Stimulated activated naive CD8-positive, alpha-beta T cell treated with anti-CD3 and anti-CD28 coated beads, Interleukin-15, amount 100 ng/mL, for 72 hours (primary cell): Measurements from ENCODE around the gene MSLN.
"Not testable (repeated sequence)": the region's sequence is repeated elsewhere in the genome, so short reads cannot be mapped to it uniquely, and the experiment has no call there.

Experiments used
- ATAC-seq: fragments of 150-1000 bp; cut with Tn5 transposase; 2 replicates; pipeline ENCODE4 v1.10.0; 2021; ENCODE audit warnings: mild to moderate bottlenecking, moderate library complexity
- DNase-seq, 2 donors: peaks; one replicate each; pipeline ENCODE4 v3.0.0; 2021 to 2022
- H3K27ac Mint-ChIP-seq, 2 donors: one replicate each; pipeline ENCODE4 v1.8.0; 2022; ENCODE audit warnings: mild to moderate bottlenecking in 2 of 2, mixed read lengths in 2 of 2, moderate library complexity in 2 of 2
- H3K27me3 Mint-ChIP-seq: one replicate; pipeline ENCODE4 v1.8.0; 2022; ENCODE audit warnings: mixed read lengths
- H3K4me1 Mint-ChIP-seq: one replicate; pipeline ENCODE4 v1.8.0; 2022; ENCODE audit warnings: mild to moderate bottlenecking, mixed read lengths
- H3K4me3 Mint-ChIP-seq, 2 donors: one replicate each; pipeline ENCODE4 v1.8.0; 2022; ENCODE audit warnings: mild to moderate bottlenecking in 2 of 2, mixed read lengths in 2 of 2, moderate library complexity in 1 of 2
- H3K9me3 Mint-ChIP-seq, 2 donors: one replicate each; pipeline ENCODE4 v1.8.0; 2022; ENCODE audit warnings: mixed read lengths in 2 of 2

MSLN gene

DNA sequence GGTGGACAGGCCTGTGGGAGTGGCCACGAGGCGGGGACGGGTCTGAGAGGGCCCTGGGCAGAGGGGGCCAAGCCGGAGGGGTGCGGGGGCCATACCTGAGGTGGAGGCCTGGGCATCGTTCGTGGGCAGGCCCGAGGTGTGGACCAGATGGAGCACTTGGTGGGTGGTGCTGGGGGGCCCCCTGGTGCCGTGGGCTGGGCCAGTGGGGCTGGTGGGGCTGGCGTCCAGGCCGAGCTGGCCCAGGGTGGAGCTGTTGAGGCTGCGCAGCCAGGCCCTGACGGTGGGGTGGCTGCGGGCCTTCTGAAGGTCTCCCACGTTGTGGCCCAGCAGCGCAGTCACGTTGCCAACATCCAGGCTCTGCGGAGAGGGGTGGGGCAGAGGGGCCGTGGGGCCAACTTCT is 9.4 kb downstream of the MSLN start:
- DNase-seq (no peak), ATAC-seq (peak; percentile 3)
- no peak overlapping the region for H3K4me3 Mint-ChIP-seq
- H3K27me3 Mint-ChIP-seq: no peaks in the 10 kb centered on the region
- no peaks in the 10 kb centered on the region for H3K9me3 Mint-ChIP-seq
- H3K4me1 Mint-ChIP-seq: no peaks in the 10 kb centered on the region
- no peak overlapping the region for H3K27ac Mint-ChIP-seq

- Mint-ChIP-seq H3K27ac (no peak overlapping the region), H3K4me1 (no peaks in the 10 kb centered on the region), H3K27me3 (no peaks in the 10 kb centered on the region), H3K9me3 (no peaks in the 10 kb centered on the region), H3K4me3 (no peak overlapping the region)
- peak; percentile 24 for ATAC-seq
- no peak for DNase-seq
These were observed 9.9 kb downstream of the MSLN start for GRCh38 chr16:770411-770810.

GRCh38 chr16:772959-773358 is 12.4 kb downstream of the MSLN start:
- no peak for ATAC-seq
- DNase-seq: no peak
- Mint-ChIP-seq H3K4me3 (no peak overlapping the region), H3K27me3 (peaks cover 6% of the 10 kb centered on the region), H3K9me3 (no peaks in the 10 kb centered on the region), H3K4me1 (peaks cover 5% of the 10 kb centered on the region), H3K27ac (no peak overlapping the region)

GRCh38 chr16:774086-775001 is 13.8 kb downstream of the MSLN start:
- Mint-ChIP-seq H3K27me3 (peaks cover 9% of the 10 kb centered on the region), H3K4me3 (no peak overlapping the region), H3K4me1 (peaks cover 6% of the 10 kb centered on the region), H3K9me3 (no peaks in the 10 kb centered on the region), H3K27ac (no peak overlapping the region)
- DNase-seq: no peak
- no peak for ATAC-seq

DNA sequence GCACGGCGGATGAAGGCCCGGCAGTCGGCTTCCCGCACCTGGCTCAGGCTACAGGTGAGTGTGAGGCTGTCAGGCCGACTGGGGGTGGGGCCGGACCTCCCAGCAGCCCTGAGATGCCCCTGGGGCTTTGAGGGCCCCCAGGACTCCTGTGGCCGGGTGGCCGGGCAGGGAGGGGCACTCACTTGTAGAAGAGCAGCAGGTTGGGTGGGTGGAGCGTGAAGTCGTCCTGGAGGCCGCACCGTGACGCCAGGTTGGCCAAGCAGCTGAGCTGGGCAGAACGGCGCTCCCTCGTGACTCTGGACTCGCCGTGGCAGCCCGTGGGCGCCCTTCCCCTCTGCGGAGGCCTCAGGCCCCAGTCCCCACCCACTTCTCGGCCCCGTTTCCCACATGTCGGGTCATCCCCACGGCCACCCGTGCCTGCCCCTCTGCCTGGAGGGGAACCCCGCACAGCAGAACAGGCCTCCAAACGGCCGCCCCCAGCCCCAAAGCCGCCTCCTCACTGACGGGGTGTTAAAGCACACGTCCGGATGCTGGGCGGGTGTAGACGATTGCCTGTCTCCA is 14.8 kb downstream of the MSLN start:
- ATAC-seq (no peak), DNase-seq (no peak)
- H3K27me3 Mint-ChIP-seq: peaks cover 9% of the 10 kb centered on the region
- no peaks in the 10 kb centered on the region for H3K9me3 Mint-ChIP-seq
- H3K27ac Mint-ChIP-seq: no peak overlapping the region
- no peak overlapping the region for H3K4me3 Mint-ChIP-seq
- H3K4me1 Mint-ChIP-seq: peaks cover 6% of the 10 kb centered on the region

DNA sequence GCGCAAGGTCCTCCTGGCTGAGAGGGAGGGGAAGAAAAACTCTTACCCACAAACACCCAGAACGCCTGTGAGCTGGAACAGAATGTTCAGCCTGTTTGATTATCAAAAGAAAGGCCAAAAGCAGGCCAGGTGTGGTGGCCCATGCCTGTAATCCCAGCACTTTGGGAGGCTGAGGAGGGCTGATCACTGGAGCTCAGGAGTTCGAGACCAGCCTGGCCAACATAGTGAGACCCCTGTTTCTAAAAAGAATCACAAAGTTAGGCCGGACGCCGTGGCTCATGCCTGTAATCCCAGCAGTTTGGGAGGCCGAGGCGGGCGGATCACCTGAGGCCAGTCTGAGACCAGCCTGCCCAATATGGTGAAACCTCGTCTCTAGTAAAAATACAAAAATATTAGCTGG is 15.8 kb downstream of the MSLN start:
- ATAC-seq, DNase-seq, H3K4me1 Mint-ChIP-seq, H3K27ac Mint-ChIP-seq, H3K4me3 Mint-ChIP-seq, H3K27me3 Mint-ChIP-seq, H3K9me3 Mint-ChIP-seq: not testable (repeated sequence)

GRCh38 chr16:776824-777223 is 16.3 kb downstream of the MSLN start:
- Mint-ChIP-seq H3K27ac (no peak overlapping the region), H3K9me3 (no peaks in the 10 kb centered on the region), H3K27me3 (peaks cover 9% of the 10 kb centered on the region), H3K4me3 (no peak overlapping the region), H3K4me1 (peaks cover 6% of the 10 kb centered on the region)
- ATAC-seq (no peak), DNase-seq (no peak)

DNA sequence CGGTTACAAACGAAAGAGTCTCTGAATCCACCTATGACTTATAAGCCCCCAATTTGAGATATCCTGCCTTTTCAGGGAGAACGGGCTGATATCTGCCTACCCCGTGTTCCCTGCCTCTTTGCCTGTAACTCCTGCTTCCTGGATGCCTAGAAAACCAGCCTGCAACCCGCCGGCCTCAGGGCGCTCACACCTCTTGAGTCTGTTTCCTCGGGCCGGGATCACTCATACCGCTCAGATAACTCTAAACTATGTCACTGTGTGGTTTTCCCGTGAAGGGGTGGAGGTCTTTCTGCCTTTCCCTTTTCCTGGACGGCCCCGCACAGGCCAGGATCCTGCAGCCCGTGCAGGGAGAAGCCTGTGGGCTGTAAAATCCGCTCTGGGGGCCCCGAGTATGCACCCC is 17.3 kb downstream of the MSLN start:
- H3K27me3 Mint-ChIP-seq: peaks cover 9% of the 10 kb centered on the region
- DNase-seq (no peak), ATAC-seq (no peak)
- no peak overlapping the region for H3K4me3 Mint-ChIP-seq
- peaks cover 6% of the 10 kb centered on the region for H3K4me1 Mint-ChIP-seq
- no peak overlapping the region for H3K27ac Mint-ChIP-seq
- H3K9me3 Mint-ChIP-seq: no peaks in the 10 kb centered on the region

- Mint-ChIP-seq H3K27ac (no peak overlapping the region), H3K27me3 (peaks cover 9% of the 10 kb centered on the region), H3K4me1 (peaks cover 6% of the 10 kb centered on the region), H3K9me3 (no peaks in the 10 kb centered on the region), H3K4me3 (no peak overlapping the region)
- no peak for DNase-seq
- no peak for ATAC-seq
These were observed 17.9 kb downstream of the MSLN start for GRCh38 chr16:778447-778846.

GRCh38 chr16:778909-779527 is 18.5 kb downstream of the MSLN start:
- ATAC-seq: no peak

DNA sequence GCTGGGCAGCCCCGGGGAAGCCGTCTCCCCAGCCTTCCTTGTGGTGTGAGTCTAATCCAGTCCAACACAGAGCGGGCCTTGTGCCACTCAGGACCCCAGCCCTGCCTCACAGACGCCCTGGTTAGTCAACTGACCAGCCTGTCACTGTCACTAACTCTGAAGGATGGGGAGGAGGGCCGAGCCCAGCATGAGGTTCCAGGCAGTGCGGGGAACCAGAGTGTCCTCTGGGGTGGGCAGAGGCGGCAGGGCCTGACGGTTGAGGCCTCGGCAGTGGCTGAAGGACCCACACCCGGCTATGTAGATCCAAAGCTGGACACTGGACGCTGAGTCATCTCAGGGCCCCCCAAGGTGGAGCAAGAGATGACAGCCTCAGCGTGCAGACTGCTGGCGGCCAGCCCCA is 19.0 kb downstream of the MSLN start:
- Mint-ChIP-seq H3K27me3 (peaks cover 9% of the 10 kb centered on the region), H3K4me3 (no peak overlapping the region), H3K27ac (no peak overlapping the region), H3K4me1 (peaks cover 6% of the 10 kb centered on the region), H3K9me3 (no peaks in the 10 kb centered on the region)
- no peak for ATAC-seq
- DNase-seq: no peak

More at GRCh38 chr16:778909-779527, 18.5 kb downstream of the MSLN start:
- no peak overlapping the region for H3K4me3 Mint-ChIP-seq
- H3K9me3 Mint-ChIP-seq: no peaks in the 10 kb centered on the region
- no peak overlapping the region for H3K27ac Mint-ChIP-seq
- peaks cover 9% of the 10 kb centered on the region for H3K27me3 Mint-ChIP-seq
- DNase-seq: no peak
- H3K4me1 Mint-ChIP-seq: peaks cover 6% of the 10 kb centered on the region

DNA sequence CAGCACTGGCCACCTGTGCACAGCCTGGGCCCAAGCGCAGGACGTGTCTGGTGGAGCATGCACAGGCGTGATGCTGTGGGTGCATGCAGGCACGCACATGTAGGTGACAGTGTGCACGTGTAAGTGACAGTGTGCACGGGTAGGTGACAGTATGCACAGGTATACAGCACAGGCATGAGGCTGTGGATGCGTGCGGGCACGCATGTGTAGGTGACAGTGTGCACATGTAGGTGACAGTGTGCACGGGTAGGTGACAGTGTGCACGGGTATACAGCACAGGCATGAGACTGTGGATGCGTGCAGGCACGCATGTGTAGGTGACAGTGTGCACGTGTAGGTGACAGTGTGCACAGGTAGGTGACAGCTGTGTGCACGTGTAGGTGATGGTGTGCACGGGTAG is 19.8 kb downstream of the MSLN start:
- Mint-ChIP-seq H3K27me3 (peaks cover 9% of the 10 kb centered on the region), H3K27ac (no peak overlapping the region), H3K4me1 (peaks cover 12% of the 10 kb centered on the region), H3K4me3 (no peak overlapping the region), H3K9me3 (no peaks in the 10 kb centered on the region)
- DNase-seq: no peak
- ATAC-seq: no peak

GRCh38 chr16:781346-782010 is 20.9 kb downstream of the MSLN start:
- ATAC-seq: no peak
- Mint-ChIP-seq H3K27me3 (peaks cover 9% of the 10 kb centered on the region), H3K27ac (peak overlapping the region in 1 of 2 donors; percentile 76), H3K9me3 (no peaks in the 10 kb centered on the region), H3K4me3 (no peak overlapping the region), H3K4me1 (peaks cover 24% of the 10 kb centered on the region)
- DNase-seq: no peak

DNA sequence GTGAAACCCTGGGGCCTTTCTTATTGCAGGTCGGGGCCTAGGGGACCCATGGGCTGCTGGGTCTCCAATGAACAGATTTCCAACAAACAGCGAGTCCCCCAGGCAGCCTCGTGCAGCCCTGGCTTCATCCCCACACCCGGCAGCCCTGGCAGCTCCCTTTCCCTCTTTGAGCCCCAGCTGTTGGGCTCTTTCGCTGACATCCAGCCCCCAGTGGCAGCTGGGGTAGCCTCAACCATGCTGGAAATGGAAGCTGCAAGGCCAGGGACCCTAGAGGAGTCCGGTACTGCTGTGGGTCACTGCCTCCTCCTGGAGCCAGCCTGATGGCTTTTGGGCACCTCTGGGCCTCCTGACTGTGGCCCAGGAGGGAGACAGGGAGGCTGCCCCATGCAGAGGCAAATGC is 21.7 kb downstream of the MSLN start:
- H3K4me1 Mint-ChIP-seq: peaks cover 32% of the 10 kb centered on the region
- H3K27ac Mint-ChIP-seq: no peak overlapping the region
- DNase-seq (no peak), ATAC-seq (no peak)
- H3K9me3 Mint-ChIP-seq: no peaks in the 10 kb centered on the region
- H3K27me3 Mint-ChIP-seq: peaks cover 9% of the 10 kb centered on the region
- no peak overlapping the region for H3K4me3 Mint-ChIP-seq

GRCh38 chr16:782766-783403 is 22.4 kb downstream of the MSLN start:
- Mint-ChIP-seq H3K4me3 (no peak overlapping the region), H3K27me3 (peaks cover 4% of the 10 kb centered on the region), H3K4me1 (peaks cover 34% of the 10 kb centered on the region), H3K27ac (no peak overlapping the region), H3K9me3 (no peaks in the 10 kb centered on the region)
- DNase-seq (no peak), ATAC-seq (no peak)
